Measurements from ENCODE around the gene SLC12A7. TPM values are rescaled to one million over a fixed set of nuclear protein-coding genes. Genes with fewer than 3 reads are reported as not detected.
A peak's percentile ranks its signal among the peaks of the same experiment; 100 is the strongest.
"Not testable (repeated sequence)": the region's sequence is repeated elsewhere in the genome, so short reads cannot be mapped to it uniquely, and the experiment has no call there.

Gene SLC12A7
- total and polyA plus RNA-seq, 12 donors, result 36.3 to 208 (median 143) TPM

- no peaks in the 10 kb centered on the region for H3K9me3 ChIP-seq
- peaks cover 0 to 89% (median 38%) of the 10 kb centered on the region in 9 donors for H3K36me3 ChIP-seq
- ATAC-seq (no peak), DNase-seq (peak in 1 of 2 donors; percentile 15)
- intact Hi-C loops (cut with DNase I), result loop anchor here in 1 of 10 donors (10.0 kb wide), 1 partner anchor 81 kb away; no protein-coding TSS in a partner anchor
- no peak overlapping the region for H3K4me3 ChIP-seq
- H3K27ac ChIP-seq, result no peak overlapping the region
- no peaks in the 10 kb centered on the region for H3K27me3 ChIP-seq
- 90 to 93% methylated on average over 52 to 55 of the region's 56 CpGs for WGBS, 2 donors
- H3K4me1 ChIP-seq, result peaks cover 0 to 21% (median 9%) of the 10 kb centered on the region in 9 donors
- TF ChIP-seq, protein P1, sequence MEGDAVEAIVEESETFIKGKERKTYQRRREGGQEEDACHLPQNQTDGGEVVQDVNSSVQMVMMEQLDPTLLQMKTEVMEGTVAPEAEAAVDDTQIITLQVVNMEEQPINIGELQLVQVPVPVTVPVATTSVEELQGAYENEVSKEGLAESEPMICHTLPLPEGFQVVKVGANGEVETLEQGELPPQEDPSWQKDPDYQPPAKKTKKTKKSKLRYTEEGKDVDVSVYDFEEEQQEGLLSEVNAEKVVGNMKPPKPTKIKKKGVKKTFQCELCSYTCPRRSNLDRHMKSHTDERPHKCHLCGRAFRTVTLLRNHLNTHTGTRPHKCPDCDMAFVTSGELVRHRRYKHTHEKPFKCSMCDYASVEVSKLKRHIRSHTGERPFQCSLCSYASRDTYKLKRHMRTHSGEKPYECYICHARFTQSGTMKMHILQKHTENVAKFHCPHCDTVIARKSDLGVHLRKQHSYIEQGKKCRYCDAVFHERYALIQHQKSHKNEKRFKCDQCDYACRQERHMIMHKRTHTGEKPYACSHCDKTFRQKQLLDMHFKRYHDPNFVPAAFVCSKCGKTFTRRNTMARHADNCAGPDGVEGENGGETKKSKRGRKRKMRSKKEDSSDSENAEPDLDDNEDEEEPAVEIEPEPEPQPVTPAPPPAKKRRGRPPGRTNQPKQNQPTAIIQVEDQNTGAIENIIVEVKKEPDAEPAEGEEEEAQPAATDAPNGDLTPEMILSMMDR (IDR thresholded peaks at IDR 0.05), result no peak
Measured at GRCh38 chr5:1063661-1064382, 48.0 kb downstream of the SLC12A7 start.

- Histone ChIP-seq H3K4me3 (no peak overlapping the region), H3K9me3 (no peaks in the 10 kb centered on the region), H3K27me3 (no peaks in the 10 kb centered on the region), H3K27ac (no peak overlapping the region), H3K4me1 (peaks cover 0 to 13% (median 6%) of the 10 kb centered on the region in 9 donors), H3K36me3 (peaks cover 0 to 92% (median 40%) of the 10 kb centered on the region in 9 donors)
- TF ChIP-seq, protein P1 (IDR thresholded peaks at IDR 0.05), result no peak
- WGBS, 2 donors, result 93 to 94% methylated on average over 36 of the region's 36 CpGs
- intact Hi-C loops (cut with DNase I), result loop anchor here in 1 of 10 donors (10.0 kb wide), 1 partner anchor 82 kb away; no protein-coding TSS in a partner anchor
- peak in 1 of 2 donors; percentile 6 for DNase-seq
- no peak for ATAC-seq
Measured at GRCh38 chr5:1062761-1063568, 48.9 kb downstream of the SLC12A7 start.

DNA sequence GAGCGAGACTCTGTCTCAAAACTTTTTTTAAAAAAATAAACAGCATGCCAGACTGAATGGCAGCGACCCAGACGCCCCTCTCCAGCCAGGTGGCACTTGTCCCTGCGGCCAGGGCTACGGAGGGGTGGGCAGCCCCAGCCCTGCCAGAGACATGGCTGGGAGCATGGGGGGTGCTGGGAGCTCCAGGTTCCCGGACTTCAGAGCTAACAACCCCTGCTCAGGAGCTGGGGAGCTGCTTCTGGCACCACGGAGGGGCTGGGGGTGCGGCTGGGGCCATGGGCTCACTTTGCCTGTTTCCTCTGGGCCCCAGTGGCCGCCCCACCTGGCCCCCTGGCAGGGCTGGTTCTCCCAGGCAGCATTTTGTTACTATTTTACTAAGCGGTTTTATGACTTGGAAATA, 49.9 kb downstream of the SLC12A7 start:
- no peak for ATAC-seq
- Histone ChIP-seq H3K4me1 (peaks cover 0 to 3% (median 0%) of the 10 kb centered on the region in 9 donors), H3K36me3 (peaks cover under 1 to 92% (median 51%) of the 10 kb centered on the region in 9 donors), H3K9me3 (no peaks in the 10 kb centered on the region), H3K27me3 (no peaks in the 10 kb centered on the region), H3K4me3 (no peak overlapping the region), H3K27ac (no peak overlapping the region)
- DNase-seq, result peak in 1 of 2 donors; percentile 9
- WGBS, 2 donors, result 78 to 80% methylated on average over 10 of the region's 10 CpGs
- intact Hi-C loops (cut with DNase I), result loop anchor here in 1 of 10 donors (10.0 kb wide), 1 partner anchor 83 kb away; no protein-coding TSS in a partner anchor
- TF ChIP-seq, protein P1 (IDR thresholded peaks at IDR 0.05), result no peak

DNA sequence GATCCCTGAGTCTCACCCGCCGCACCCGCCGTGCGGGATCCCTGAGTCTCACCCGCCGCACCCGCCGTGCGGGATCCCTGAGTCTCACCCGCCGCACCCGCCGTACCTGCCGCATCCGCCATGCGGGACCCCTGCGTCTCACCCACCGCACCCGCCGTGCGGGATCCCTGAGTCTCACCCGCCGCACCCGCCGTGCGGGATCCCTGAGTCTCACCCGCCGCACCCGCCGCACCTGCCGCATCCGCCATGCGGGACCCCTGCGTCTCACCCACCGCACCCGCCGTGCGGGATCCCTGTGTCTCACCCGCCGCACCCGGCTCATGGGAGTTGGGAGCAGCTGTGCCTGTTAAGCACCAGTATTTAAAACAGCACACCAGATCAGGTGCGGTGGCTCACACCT, 50.6 kb downstream of the SLC12A7 start:
- not testable (repeated sequence) for H3K27ac ChIP-seq, H3K27me3 ChIP-seq, H3K9me3 ChIP-seq, H3K4me3 ChIP-seq, ATAC-seq, H3K4me1 ChIP-seq
- WGBS, 2 donors, result 91 to 98% methylated on average over 5 to 12 of the region's 43 CpGs
- DNase-seq, result peak in 1 of 2 donors; percentile 10
- H3K36me3 ChIP-seq, result peaks cover 5 to 92% (median 51%) of the 10 kb centered on the region in 9 donors
- intact Hi-C loops (cut with DNase I), result loop anchor here in 1 of 10 donors (10.0 kb wide), 1 partner anchor 84 kb away; no protein-coding TSS in a partner anchor
